ENCODE measurements around the gene C1QB. TPM values are rescaled to one million over a fixed set of nuclear protein-coding genes. Genes with fewer than 3 reads are reported as not detected.

C1QB gene
- total and polyA plus RNA-seq, 9 of the 15 experiments (the other 6 are each of a cell fraction or from before 2014, with no cell fraction given), result 0.55 TPM; not detected in 8

- peak; percentile 64 for TF ChIP-seq VEZF1 (CRISPR knock-in tag; IDR thresholded peaks at IDR 0.05)
- TF ChIP-seq CHD1 (IDR thresholded peaks at IDR 0.05; ENCODE audit: low read length), result no peak
- TF ChIP-seq TAF7 (tag; IDR thresholded peaks at IDR 0.05), result no peak
- TF ChIP-seq ZFX (CRISPR knock-in tag; IDR thresholded peaks at IDR 0.05), result no peak
- TF ChIP-seq TFAP4 (CRISPR knock-in tag; IDR thresholded peaks at IDR 0.05; ENCODE audit: borderline replicate concordance), result peak; percentile 53; the same call in 1 of the 2 replicates
- peak; percentile 89 to 94 (median 94) for TF ChIP-seq CTCF (IDR thresholded peaks at IDR 0.05 in 2 of 3, conservative IDR thresholded peaks at IDR 0.05 in 1 of 3; ENCODE audit: insufficient read depth in 2 of 3, low read depth in 1 of 3, low read length in 3 of 3)
- TF ChIP-seq RCOR1 (IDR thresholded peaks at IDR 0.05; ENCODE audit: borderline replicate concordance in 1 of 2, low read depth in 2 of 2, low read length in 2 of 2), result 0 out of 4 replicates have a peak, but pooled peaks of 1 of the 2 experiments have one; percentile 37
- TF ChIP-seq CREM (IDR thresholded peaks at IDR 0.05; ENCODE audit: low read depth), result 0 out of 2 replicates have a peak, but pooled peaks have one; percentile 8
- TF ChIP-seq NUFIP1 (IDR thresholded peaks at IDR 0.05; ENCODE audit: partially characterized antibody), result no peak
- TF ChIP-seq CCAR2 (IDR thresholded peaks at IDR 0.05; ENCODE audit: low read depth, low read length), result no peak
- peak in 2 of 3 experiments; percentile 23 to 32 for TF ChIP-seq YY1 (IDR thresholded peaks at IDR 0.05; ENCODE audit: borderline replicate concordance in 1 of 3, control insufficient read depth in 1 of 3, extremely low read depth in 1 of 3, insufficient read depth in 3 of 3, insufficient read length in 1 of 3, insufficient replicate concordance in 2 of 3, low read depth in 1 of 3, low read length in 2 of 3)
- no peak for TF ChIP-seq TRIM25 (IDR thresholded peaks at IDR 0.05; ENCODE audit: borderline replicate concordance)
- peak; percentile 94 to 98 for TF ChIP-seq RAD21 (CRISPR knock-in tag; conservative IDR thresholded peaks at IDR 0.05 in 1 of 2, IDR thresholded peaks at IDR 0.05 in 1 of 2)
These were observed 11.0 kb upstream of the C1QB start (continued) for GRCh38 chr1:22641906-22642636.

Data from K562 (cell line).